Activated CD4-positive, alpha-beta memory T cell treated with anti-CD3 and anti-CD28 coated beads, Interleukin-2, amount 10 ng/mL, durations not matched to agents 7 days and 5 days (primary cell): Measurements from ENCODE around the gene TNS1. TPM values are rescaled to one million over a fixed set of nuclear protein-coding genes. Genes with fewer than 3 reads are reported as not detected.

Experiments
- CTCF ChIA-PET: fragments of 350-600 bp; sonication (Branson Sonifier 250); formaldehyde crosslinking; loops from one replicate; lab custom pipeline; 2021; ENCODE audit warnings: antibody characterized with exemption, inconsistent platforms; lab: Charles Lee
- POLR2A ChIA-PET: fragments of 350-600 bp; sonication (Branson Sonifier 250); formaldehyde crosslinking; loops from one replicate; lab custom pipeline; 2021; ENCODE audit warnings: antibody characterized with exemption; lab: Charles Lee
- DNase-seq: peaks from one replicate; pipeline ENCODE4 v3.0.0-alpha.2; 2020
- H3K27ac Mint-ChIP-seq: one replicate; pipeline ENCODE4 v1.8.0; 2021; ENCODE audit warnings: mild to moderate bottlenecking, mixed read lengths
- H3K27me3 Mint-ChIP-seq: one replicate; pipeline ENCODE4 v1.8.0; 2021; ENCODE audit warnings: mixed read lengths
- H3K36me3 Mint-ChIP-seq: one replicate; pipeline ENCODE4 v1.8.0; 2021; ENCODE audit warnings: low read depth, mixed read lengths
- H3K4me1 Mint-ChIP-seq: one replicate; pipeline ENCODE4 v1.8.0; 2021; ENCODE audit warnings: mixed read lengths
- H3K4me3 Mint-ChIP-seq: one replicate; pipeline ENCODE4 v1.8.0; 2021; ENCODE audit warnings: mild to moderate bottlenecking, mixed read lengths
- H3K9me3 Mint-ChIP-seq: one replicate; pipeline ENCODE4 v1.8.0; 2021; ENCODE audit warnings: mixed read lengths
- total RNA-seq, 2 experiments: library from RNA; stranded (reverse); gene quantifications; one replicate each; pipeline ENCODE4 v1.2.3, GENCODE V29; 2021

TNS1 gene
- total RNA-seq, 2 experiments from 2014 or later = 3.2 to 3.4 TPM

- no peak overlapping the region for H3K27ac Mint-ChIP-seq
- no peaks in the 10 kb centered on the region for H3K4me1 Mint-ChIP-seq
- CTCF ChIA-PET = no interaction called here
- no peaks in the 10 kb centered on the region for H3K9me3 Mint-ChIP-seq
- H3K36me3 Mint-ChIP-seq = no peaks in the 10 kb centered on the region
- no peak for DNase-seq
- no peaks in the 10 kb centered on the region for H3K27me3 Mint-ChIP-seq
- POLR2A ChIA-PET = no interaction called here
- no peak overlapping the region for H3K4me3 Mint-ChIP-seq
These were observed 43.9 kb downstream of the TNS1 start for GRCh38 chr2:217958884-217959225.

GRCh38 chr2:217958206-217958883 lies 44.5 kb downstream of the TNS1 start:
- Mint-ChIP-seq H3K27ac (no peak overlapping the region), H3K4me1 (no peaks in the 10 kb centered on the region), H3K36me3 (no peaks in the 10 kb centered on the region), H3K9me3 (no peaks in the 10 kb centered on the region), H3K27me3 (no peaks in the 10 kb centered on the region), H3K4me3 (no peak overlapping the region)
- ChIA-PET POLR2A (no interaction called here), CTCF (interaction anchor here (0.7 kb wide), 1 partner anchor 32 kb away, joined by 3 read pairs; no protein-coding TSS in a partner anchor)
- no peak for DNase-seq

GRCh38 chr2:217956586-217957457 lies 46.0 kb downstream of the TNS1 start:
- Mint-ChIP-seq H3K4me1 (no peaks in the 10 kb centered on the region), H3K36me3 (no peaks in the 10 kb centered on the region), H3K27me3 (no peaks in the 10 kb centered on the region), H3K4me3 (no peak overlapping the region), H3K27ac (no peak overlapping the region), H3K9me3 (no peaks in the 10 kb centered on the region)
- no peak for DNase-seq
- POLR2A ChIA-PET = no interaction called here
- CTCF ChIA-PET = interaction anchor here (0.7 kb wide), 1 partner anchor 36 kb away, joined by 6 read pairs; no protein-coding TSS in a partner anchor

- Mint-ChIP-seq H3K27me3 (no peaks in the 10 kb centered on the region), H3K4me3 (no peak overlapping the region)
These were observed 46.8 kb downstream of the TNS1 start for GRCh38 chr2:217955881-217956493.

GRCh38 chr2:217954971-217955740 lies 47.6 kb downstream of the TNS1 start:
- CTCF ChIA-PET = no interaction called here

More at GRCh38 chr2:217955881-217956493, 46.8 kb downstream of the TNS1 start:
- H3K27ac Mint-ChIP-seq = no peak overlapping the region
- ChIA-PET CTCF (no interaction called here), POLR2A (no interaction called here)
- DNase-seq = no peak
- no peaks in the 10 kb centered on the region for H3K36me3 Mint-ChIP-seq
- no peaks in the 10 kb centered on the region for H3K9me3 Mint-ChIP-seq
- H3K4me1 Mint-ChIP-seq = no peaks in the 10 kb centered on the region

GRCh38 chr2:217954469-217954868 lies 48.3 kb downstream of the TNS1 start:
- Mint-ChIP-seq H3K27ac (no peak overlapping the region), H3K27me3 (no peaks in the 10 kb centered on the region)
- POLR2A ChIA-PET = no interaction called here

More at GRCh38 chr2:217954971-217955740, 47.6 kb downstream of the TNS1 start:
- Mint-ChIP-seq H3K9me3 (no peaks in the 10 kb centered on the region), H3K27ac (no peak overlapping the region), H3K27me3 (no peaks in the 10 kb centered on the region), H3K4me3 (no peak overlapping the region), H3K36me3 (no peaks in the 10 kb centered on the region), H3K4me1 (no peaks in the 10 kb centered on the region)
- POLR2A ChIA-PET = no interaction called here
- DNase-seq = no peak

GRCh38 chr2:217954051-217954450 lies 48.7 kb downstream of the TNS1 start:
- POLR2A ChIA-PET = no interaction called here
- Mint-ChIP-seq H3K9me3 (no peaks in the 10 kb centered on the region), H3K4me1 (no peaks in the 10 kb centered on the region), H3K4me3 (no peak overlapping the region), H3K27me3 (no peaks in the 10 kb centered on the region), H3K36me3 (no peaks in the 10 kb centered on the region), H3K27ac (no peak overlapping the region)
- CTCF ChIA-PET = no interaction called here
- DNase-seq = no peak

More at GRCh38 chr2:217954469-217954868, 48.3 kb downstream of the TNS1 start:
- no peaks in the 10 kb centered on the region for H3K9me3 Mint-ChIP-seq
- DNase-seq = no peak
- no peaks in the 10 kb centered on the region for H3K36me3 Mint-ChIP-seq
- H3K4me1 Mint-ChIP-seq = no peaks in the 10 kb centered on the region
- no peak overlapping the region for H3K4me3 Mint-ChIP-seq
- CTCF ChIA-PET = no interaction called here

- Mint-ChIP-seq H3K27ac (no peak overlapping the region), H3K27me3 (peaks cover 2% of the 10 kb centered on the region), H3K9me3 (no peaks in the 10 kb centered on the region), H3K36me3 (no peaks in the 10 kb centered on the region), H3K4me3 (no peak overlapping the region), H3K4me1 (no peaks in the 10 kb centered on the region)
- ChIA-PET POLR2A (no interaction called here), CTCF (no interaction called here)
- no peak for DNase-seq
These were observed 49.3 kb downstream of the TNS1 start for GRCh38 chr2:217953531-217953932.

- no peak overlapping the region for H3K27ac Mint-ChIP-seq
- H3K27me3 Mint-ChIP-seq = peaks cover 2% of the 10 kb centered on the region
- no peak overlapping the region for H3K4me3 Mint-ChIP-seq
- ChIA-PET CTCF (no interaction called here), POLR2A (no interaction called here)
- no peaks in the 10 kb centered on the region for H3K4me1 Mint-ChIP-seq
- H3K36me3 Mint-ChIP-seq = no peaks in the 10 kb centered on the region
- no peaks in the 10 kb centered on the region for H3K9me3 Mint-ChIP-seq
- no peak for DNase-seq
These were observed 49.7 kb downstream of the TNS1 start for GRCh38 chr2:217953011-217953481.

- POLR2A ChIA-PET = no interaction called here
- H3K27me3 Mint-ChIP-seq = peaks cover 3% of the 10 kb centered on the region
- no peaks in the 10 kb centered on the region for H3K9me3 Mint-ChIP-seq
- no peaks in the 10 kb centered on the region for H3K4me1 Mint-ChIP-seq
- no peak overlapping the region for H3K27ac Mint-ChIP-seq
- H3K36me3 Mint-ChIP-seq = no peaks in the 10 kb centered on the region
- H3K4me3 Mint-ChIP-seq = no peak overlapping the region
- CTCF ChIA-PET = no interaction called here
- DNase-seq = no peak
These were observed 50.4 kb downstream of the TNS1 start for GRCh38 chr2:217952409-217952808.

GRCh38 chr2:217951521-217952247 lies 51.1 kb downstream of the TNS1 start:
- Mint-ChIP-seq H3K27me3 (peaks cover 5% of the 10 kb centered on the region), H3K36me3 (no peaks in the 10 kb centered on the region), H3K4me1 (peaks cover 2% of the 10 kb centered on the region), H3K27ac (no peak overlapping the region), H3K4me3 (no peak overlapping the region), H3K9me3 (no peaks in the 10 kb centered on the region)
- ChIA-PET CTCF (no interaction called here), POLR2A (no interaction called here)
- no peak for DNase-seq

GRCh38 chr2:217951091-217951490 lies 51.7 kb downstream of the TNS1 start:
- no peaks in the 10 kb centered on the region for H3K9me3 Mint-ChIP-seq
- H3K27me3 Mint-ChIP-seq = peaks cover 8% of the 10 kb centered on the region
- CTCF ChIA-PET = no interaction called here

More at GRCh38 chr2:217951091-217951490, 51.7 kb downstream of the TNS1 start:
- DNase-seq = no peak
- H3K36me3 Mint-ChIP-seq = no peaks in the 10 kb centered on the region
- H3K4me3 Mint-ChIP-seq = no peak overlapping the region
- H3K4me1 Mint-ChIP-seq = peaks cover 4% of the 10 kb centered on the region
- H3K27ac Mint-ChIP-seq = no peak overlapping the region
- POLR2A ChIA-PET = no interaction called here
